SK-N-SH (cell line): Measurements from ENCODE around the gene SZRD1.

Experiments used
- CTCF ChIP-seq: fragments of 200-600 bp; sonication (generic); IDR thresholded peaks from 2 replicates; pipeline ENCODE4 v1.6.1; 2017; ENCODE audit warnings: antibody characterized with exemption, mild to moderate bottlenecking, moderate library complexity
- FOXM1 ChIP-seq: IDR thresholded peaks from 2 replicates; pipeline ENCODE4 v1.4.0; 2012; ENCODE audit warnings: low read depth, mild to moderate bottlenecking
- GATA2 ChIP-seq: sonication (generic); formaldehyde crosslinking; IDR thresholded peaks from 2 replicates; pipeline ENCODE4 v1.5.0; 2020; ENCODE audit warnings: mild to moderate bottlenecking, missing genetic modification reagents
- MAX ChIP-seq: IDR thresholded peaks from 2 replicates; pipeline ENCODE4 v1.4.0; 2012; ENCODE audit warnings: low read depth
- RFX5 ChIP-seq: IDR thresholded peaks from 2 replicates; pipeline ENCODE4 v1.6.1; 2012; ENCODE audit warnings: mild to moderate bottlenecking, improper control_type of control experiment, low read length
- RXRA ChIP-seq: IDR thresholded peaks from 2 replicates; pipeline ENCODE4 v1.4.0; 2012; ENCODE audit warnings: low read depth, mild to moderate bottlenecking, borderline replicate concordance

GRCh38 chr1:16447641-16448040 is 80.6 kb downstream of the SZRD1 start:
- TF ChIP-seq RXRA (no peak), GATA2 (CRISPR knock-in tag) (no peak), RFX5 (no peak), CTCF (no peak), FOXM1 (no peak), MAX (no peak)
